Hepatocyte (in vitro differentiated cells): Measurements from ENCODE around the gene CCR2.

Experiments used
- CTCF ChIP-seq: fragments of 200-600 bp; sonication (generic); IDR thresholded peaks from 2 replicates; pipeline ENCODE4 v1.5.1; 2016; ENCODE audit warnings: antibody characterized with exemption, mild to moderate bottlenecking; ENCODE audit not compliant: poor library complexity
- EZH2 ChIP-seq: fragments of 200-600 bp; sonication (generic); IDR thresholded peaks from 2 replicates; pipeline ENCODE4 v1.6.1; 2016; ENCODE audit warnings: antibody characterized with exemption, mild to moderate bottlenecking, borderline replicate concordance
- EZH2phosphoT487 ChIP-seq: fragments of 200-600 bp; sonication (generic); IDR thresholded peaks from one replicate; pipeline ENCODE4 v1.6.1; 2018; ENCODE audit warnings: antibody characterized with exemption, mild to moderate bottlenecking, low read depth, moderate library complexity; ENCODE audit not compliant: unreplicated experiment, severe bottlenecking

- TF ChIP-seq CTCF, result no peak
- no peak for TF ChIP-seq EZH2phosphoT487
- TF ChIP-seq EZH2, result no peak
These were observed 16.0 kb upstream of the CCR2 start for GRCh38 chr3:46337911-46338310.
